DND-41 (cell line): Measurements from ENCODE around the gene ARL4C.

Experiments
- EZH2 ChIP-seq: IDR thresholded peaks from 3 replicates; pipeline ENCODE4 v1.6.1; 2012; ENCODE audit warnings: borderline replicate concordance, low read depth, mild to moderate bottlenecking, moderate library complexity, low read length, inconsistent platforms; ENCODE audit not compliant: severe bottlenecking
- TF ChIP-seq, protein P1 (sequence below): IDR thresholded peaks from 2 replicates; pipeline ENCODE4 v1.5.1; 2012; ENCODE audit warnings: borderline replicate concordance, low read length, moderate library complexity, mild to moderate bottlenecking; ENCODE audit not compliant: poor library complexity, severe bottlenecking; ENCODE audit errors: extremely low read depth

- TF ChIP-seq, protein P1, sequence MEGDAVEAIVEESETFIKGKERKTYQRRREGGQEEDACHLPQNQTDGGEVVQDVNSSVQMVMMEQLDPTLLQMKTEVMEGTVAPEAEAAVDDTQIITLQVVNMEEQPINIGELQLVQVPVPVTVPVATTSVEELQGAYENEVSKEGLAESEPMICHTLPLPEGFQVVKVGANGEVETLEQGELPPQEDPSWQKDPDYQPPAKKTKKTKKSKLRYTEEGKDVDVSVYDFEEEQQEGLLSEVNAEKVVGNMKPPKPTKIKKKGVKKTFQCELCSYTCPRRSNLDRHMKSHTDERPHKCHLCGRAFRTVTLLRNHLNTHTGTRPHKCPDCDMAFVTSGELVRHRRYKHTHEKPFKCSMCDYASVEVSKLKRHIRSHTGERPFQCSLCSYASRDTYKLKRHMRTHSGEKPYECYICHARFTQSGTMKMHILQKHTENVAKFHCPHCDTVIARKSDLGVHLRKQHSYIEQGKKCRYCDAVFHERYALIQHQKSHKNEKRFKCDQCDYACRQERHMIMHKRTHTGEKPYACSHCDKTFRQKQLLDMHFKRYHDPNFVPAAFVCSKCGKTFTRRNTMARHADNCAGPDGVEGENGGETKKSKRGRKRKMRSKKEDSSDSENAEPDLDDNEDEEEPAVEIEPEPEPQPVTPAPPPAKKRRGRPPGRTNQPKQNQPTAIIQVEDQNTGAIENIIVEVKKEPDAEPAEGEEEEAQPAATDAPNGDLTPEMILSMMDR = no peak
- no peak for TF ChIP-seq EZH2
Measured at GRCh38 chr2:234514099-234514498, 17.2 kb upstream of the ARL4C start.
